ENCODE results near the gene SLC25A10.

Gene SLC25A10

GRCh38 chr17:81717766-81718089, 5.6 kb downstream of the SLC25A10 start:
- TF ChIP-seq TAF1 (IDR thresholded peaks at IDR 0.05; ENCODE audit: borderline replicate concordance, insufficient read depth, low read length), result no peak
- no peak for TF ChIP-seq FOXP2 (optimal IDR thresholded peaks at IDR 0.05; ENCODE audit: borderline replicate concordance, extremely low read depth, extremely low read length, insufficient read depth)
- TF ChIP-seq SIN3A (IDR thresholded peaks at IDR 0.05; ENCODE audit: borderline replicate concordance, insufficient read depth, low read length), result no peak

GRCh38 chr17:81719410-81720266, 7.6 kb downstream of the SLC25A10 start:
- no peak for TF ChIP-seq SIN3A (IDR thresholded peaks at IDR 0.05; ENCODE audit: borderline replicate concordance, insufficient read depth, low read length)
- TF ChIP-seq POLR2AphosphoS5 (IDR thresholded peaks at IDR 0.05; ENCODE audit: low read depth, low read length), result no peak
- no peak for TF ChIP-seq FOXP2 (optimal IDR thresholded peaks at IDR 0.05; ENCODE audit: borderline replicate concordance, extremely low read depth, extremely low read length, insufficient read depth)
- no peak for TF ChIP-seq TAF1 (IDR thresholded peaks at IDR 0.05; ENCODE audit: borderline replicate concordance, insufficient read depth, low read length)
- no peak for TF ChIP-seq REST (IDR thresholded peaks at IDR 0.05; ENCODE audit: insufficient read depth in 1 of 2, low read depth in 2 of 2, low read length in 2 of 2)

GRCh38 chr17:81720267-81721071, 8.4 kb downstream of the SLC25A10 start:
- TF ChIP-seq FOXP2 (optimal IDR thresholded peaks at IDR 0.05; ENCODE audit: borderline replicate concordance, extremely low read depth, extremely low read length, insufficient read depth), result no peak
- no peak for TF ChIP-seq REST (IDR thresholded peaks at IDR 0.05; ENCODE audit: insufficient read depth in 1 of 2, low read depth in 2 of 2, low read length in 2 of 2)
- TF ChIP-seq TAF1 (IDR thresholded peaks at IDR 0.05; ENCODE audit: borderline replicate concordance, insufficient read depth, low read length), result no peak
- no peak for TF ChIP-seq SIN3A (IDR thresholded peaks at IDR 0.05; ENCODE audit: borderline replicate concordance, insufficient read depth, low read length)
- no peak; the same call in 1 of the 2 replicates for TF ChIP-seq POLR2AphosphoS5 (IDR thresholded peaks at IDR 0.05; ENCODE audit: low read depth, low read length)

- TF ChIP-seq POLR2AphosphoS5 (IDR thresholded peaks at IDR 0.05; ENCODE audit: low read depth, low read length) (no peak), FOXP2 (optimal IDR thresholded peaks at IDR 0.05; ENCODE audit: borderline replicate concordance, extremely low read depth, extremely low read length, insufficient read depth) (no peak), TAF1 (IDR thresholded peaks at IDR 0.05; ENCODE audit: borderline replicate concordance, insufficient read depth, low read length) (no peak), SIN3A (IDR thresholded peaks at IDR 0.05; ENCODE audit: borderline replicate concordance, insufficient read depth, low read length) (no peak), REST (IDR thresholded peaks at IDR 0.05; ENCODE audit: insufficient read depth in 1 of 2, low read depth in 2 of 2, low read length in 2 of 2) (no peak)
Observed at GRCh38 chr17:81722184-81723120, 10.4 kb downstream of the SLC25A10 start.
